Stimulated activated naive B cell treated with anti-CD40 and anti-IgM and Interleukin-4, amounts not matched to agents 10 μg/mL and 1 μg/mL and 100 μg/mL, for 72 hours (primary cell): ENCODE measurements around the gene C19orf44.
A peak's percentile ranks its signal among the peaks of the same experiment; 100 is the strongest.
"Not testable (repeated sequence)": the region's sequence is repeated elsewhere in the genome, so short reads cannot be mapped to it uniquely, and the experiment has no call there.

Source experiments
- ATAC-seq, 2 donors: fragments of 150-1000 bp; cut with Tn5 transposase; replicated peaks; 2 replicates each; pipeline ENCODE4 v1.10.0; 2021; ENCODE audit warnings: moderate library complexity in 1 of 2
- DNase-seq: peaks from one replicate; pipeline ENCODE4 v3.0.0; 2021
- H3K27ac Mint-ChIP-seq: one replicate; pipeline ENCODE4 v1.8.0; 2022; ENCODE audit warnings: mild to moderate bottlenecking, mixed read lengths
- H3K27me3 Mint-ChIP-seq, 2 donors: one replicate each; pipeline ENCODE4 v1.8.0; 2022; ENCODE audit warnings: mixed read lengths in 2 of 2
- H3K36me3 Mint-ChIP-seq, 2 donors: one replicate each; pipeline ENCODE4 v1.8.0; 2022; ENCODE audit warnings: mixed read lengths in 2 of 2, mild to moderate bottlenecking in 1 of 2
- H3K4me1 Mint-ChIP-seq, 2 donors: one replicate each; pipeline ENCODE4 v1.8.0; 2022; ENCODE audit warnings: mixed read lengths in 2 of 2, mild to moderate bottlenecking in 1 of 2
- H3K4me3 Mint-ChIP-seq, 2 donors: one replicate each; pipeline ENCODE4 v1.8.0; 2022; ENCODE audit warnings: mild to moderate bottlenecking in 2 of 2, mixed read lengths in 2 of 2, moderate library complexity in 1 of 2
- H3K9me3 Mint-ChIP-seq, 2 donors: one replicate each; pipeline ENCODE4 v1.8.0; 2022; ENCODE audit warnings: mixed read lengths in 2 of 2, mild to moderate bottlenecking in 1 of 2

Gene C19orf44

GRCh38 chr19:16476401-16476800 lies 19.8 kb upstream of the C19orf44 start:
- no peak for DNase-seq
- no peaks in the 10 kb centered on the region for H3K9me3 Mint-ChIP-seq
- H3K4me3 Mint-ChIP-seq, result no peak overlapping the region
- no peaks in the 10 kb centered on the region for H3K27me3 Mint-ChIP-seq
- H3K4me1 Mint-ChIP-seq, result peaks cover 3 to 7% of the 10 kb centered on the region in 2 donors
- no peak for ATAC-seq
- H3K27ac Mint-ChIP-seq, result no peak overlapping the region
- H3K36me3 Mint-ChIP-seq, result no peaks in the 10 kb centered on the region

GRCh38 chr19:16477311-16477710 lies 18.9 kb upstream of the C19orf44 start:
- H3K4me3 Mint-ChIP-seq, result no peak overlapping the region
- DNase-seq, result no peak
- no peak for ATAC-seq
- no peaks in the 10 kb centered on the region for H3K9me3 Mint-ChIP-seq
- no peaks in the 10 kb centered on the region for H3K36me3 Mint-ChIP-seq
- peaks cover 3 to 7% of the 10 kb centered on the region in 2 donors for H3K4me1 Mint-ChIP-seq
- H3K27ac Mint-ChIP-seq, result no peak overlapping the region
- H3K27me3 Mint-ChIP-seq, result no peaks in the 10 kb centered on the region

GRCh38 chr19:16482745-16483144 lies 13.4 kb upstream of the C19orf44 start:
- Mint-ChIP-seq H3K4me1 (no peaks in the 10 kb centered on the region), H3K9me3 (no peaks in the 10 kb centered on the region), H3K4me3 (no peak overlapping the region), H3K27ac (no peak overlapping the region), H3K36me3 (no peaks in the 10 kb centered on the region), H3K27me3 (no peaks in the 10 kb centered on the region)
- DNase-seq, result no peak
- ATAC-seq, result no peak

GRCh38 chr19:16486476-16486875 lies 9.7 kb upstream of the C19orf44 start:
- H3K4me3 Mint-ChIP-seq, H3K9me3 Mint-ChIP-seq, H3K36me3 Mint-ChIP-seq, H3K27ac Mint-ChIP-seq, H3K27me3 Mint-ChIP-seq, DNase-seq, H3K4me1 Mint-ChIP-seq, ATAC-seq: not testable (repeated sequence)

GRCh38 chr19:16496613-16496983 lies 404 bp downstream of the C19orf44 start:
- DNase-seq (no peak), ATAC-seq (no peak)
- H3K27ac Mint-ChIP-seq, result peak overlapping the region; percentile 91
- H3K4me3 Mint-ChIP-seq, result peak overlapping the region; percentile 90 to 95
- H3K36me3 Mint-ChIP-seq, result peaks cover 6 to 9% of the 10 kb centered on the region in 2 donors
- no peaks in the 10 kb centered on the region for H3K9me3 Mint-ChIP-seq
- no peaks in the 10 kb centered on the region for H3K27me3 Mint-ChIP-seq
- peaks cover 9 to 28% of the 10 kb centered on the region in 2 donors for H3K4me1 Mint-ChIP-seq

GRCh38 chr19:16497042-16497441 lies 848 bp downstream of the C19orf44 start:
- DNase-seq (no peak), ATAC-seq (no peak)
- Mint-ChIP-seq H3K4me3 (peak overlapping the region; percentile 90 to 95), H3K36me3 (peaks cover 6 to 9% of the 10 kb centered on the region in 2 donors), H3K4me1 (peaks cover 9 to 28% of the 10 kb centered on the region in 2 donors), H3K27ac (peak overlapping the region; percentile 91), H3K9me3 (no peaks in the 10 kb centered on the region), H3K27me3 (no peaks in the 10 kb centered on the region)

- no peak for ATAC-seq
- Mint-ChIP-seq H3K4me1 (peaks cover 9 to 28% of the 10 kb centered on the region in 2 donors), H3K27me3 (no peaks in the 10 kb centered on the region), H3K27ac (no peak overlapping the region), H3K9me3 (no peaks in the 10 kb centered on the region), H3K4me3 (peak overlapping the region in 1 of 2 donors; percentile 50), H3K36me3 (peaks cover 9 to 13% of the 10 kb centered on the region in 2 donors)
- DNase-seq, result no peak
These were observed 1.6 kb downstream of the C19orf44 start for GRCh38 chr19:16497837-16498236.

GRCh38 chr19:16504271-16504670 lies 8.1 kb downstream of the C19orf44 start:
- no peaks in the 10 kb centered on the region for H3K9me3 Mint-ChIP-seq
- peaks cover 17 to 24% of the 10 kb centered on the region in 2 donors for H3K36me3 Mint-ChIP-seq
- H3K27ac Mint-ChIP-seq, result no peak overlapping the region
- H3K27me3 Mint-ChIP-seq, result no peaks in the 10 kb centered on the region
- ATAC-seq (no peak), DNase-seq (no peak)
- no peak overlapping the region for H3K4me3 Mint-ChIP-seq
- peaks cover 0 to 2% of the 10 kb centered on the region in 2 donors for H3K4me1 Mint-ChIP-seq

- not testable (repeated sequence) for H3K27ac Mint-ChIP-seq, H3K9me3 Mint-ChIP-seq
These were observed 10.0 kb downstream of the C19orf44 start for GRCh38 chr19:16506161-16506560.

GRCh38 chr19:16506961-16507360 lies 10.8 kb downstream of the C19orf44 start:
- DNase-seq, result no peak
- Mint-ChIP-seq H3K4me1 (peaks cover 0 to 1% of the 10 kb centered on the region in 2 donors), H3K4me3 (no peak overlapping the region), H3K36me3 (peaks cover 23 to 31% of the 10 kb centered on the region in 2 donors), H3K9me3 (no peaks in the 10 kb centered on the region), H3K27me3 (no peaks in the 10 kb centered on the region), H3K27ac (no peak overlapping the region)
- ATAC-seq, result no peak

More at GRCh38 chr19:16506161-16506560, 10.0 kb downstream of the C19orf44 start:
- H3K36me3 Mint-ChIP-seq, result peaks cover 22 to 29% of the 10 kb centered on the region in 2 donors
- ATAC-seq, H3K4me3 Mint-ChIP-seq, H3K4me1 Mint-ChIP-seq, DNase-seq, H3K27me3 Mint-ChIP-seq: not testable (repeated sequence)

- H3K4me3 Mint-ChIP-seq, result no peak overlapping the region
- H3K27me3 Mint-ChIP-seq, result no peaks in the 10 kb centered on the region
- no peaks in the 10 kb centered on the region for H3K9me3 Mint-ChIP-seq
- no peak overlapping the region for H3K27ac Mint-ChIP-seq
- H3K4me1 Mint-ChIP-seq, result peaks cover 0 to 1% of the 10 kb centered on the region in 2 donors
- ATAC-seq, result no peak
- DNase-seq, result no peak
- peaks cover 27 to 34% of the 10 kb centered on the region in 2 donors for H3K36me3 Mint-ChIP-seq
These were observed 12.4 kb downstream of the C19orf44 start for GRCh38 chr19:16508546-16508945.

GRCh38 chr19:16509141-16510061 lies 13.2 kb downstream of the C19orf44 start:
- Mint-ChIP-seq H3K9me3 (no peaks in the 10 kb centered on the region), H3K4me1 (peaks cover 0 to 1% of the 10 kb centered on the region in 2 donors), H3K27me3 (no peaks in the 10 kb centered on the region), H3K36me3 (peaks cover 21 to 34% of the 10 kb centered on the region in 2 donors), H3K27ac (no peak overlapping the region), H3K4me3 (no peak overlapping the region)
- DNase-seq (no peak), ATAC-seq (no peak)

GRCh38 chr19:16512611-16513010 lies 16.4 kb downstream of the C19orf44 start:
- not testable (repeated sequence) for H3K4me3 Mint-ChIP-seq, H3K27ac Mint-ChIP-seq, ATAC-seq, H3K27me3 Mint-ChIP-seq, DNase-seq, H3K9me3 Mint-ChIP-seq, H3K4me1 Mint-ChIP-seq
- peaks cover 26 to 44% of the 10 kb centered on the region in 2 donors for H3K36me3 Mint-ChIP-seq

- Mint-ChIP-seq H3K9me3 (no peaks in the 10 kb centered on the region), H3K4me1 (peaks cover 0 to 5% of the 10 kb centered on the region in 2 donors), H3K27me3 (no peaks in the 10 kb centered on the region), H3K36me3 (peaks cover 30 to 54% of the 10 kb centered on the region in 2 donors), H3K27ac (no peak overlapping the region), H3K4me3 (no peak overlapping the region)
- ATAC-seq, result peak in 1 of 2 donors; percentile 40
- DNase-seq, result no peak
These were observed 18.3 kb downstream of the C19orf44 start for GRCh38 chr19:16514383-16515019.

- H3K9me3 Mint-ChIP-seq, result no peaks in the 10 kb centered on the region
- DNase-seq (no peak), ATAC-seq (no peak)
- no peak overlapping the region for H3K4me3 Mint-ChIP-seq
- no peak overlapping the region for H3K27ac Mint-ChIP-seq
- H3K4me1 Mint-ChIP-seq, result peaks cover 0 to 5% of the 10 kb centered on the region in 2 donors
- H3K27me3 Mint-ChIP-seq, result no peaks in the 10 kb centered on the region
- H3K36me3 Mint-ChIP-seq, result peaks cover 40 to 64% of the 10 kb centered on the region in 2 donors
These were observed 20.2 kb downstream of the C19orf44 start for GRCh38 chr19:16516381-16516780.
